Eye (tissue), 1 donor: ENCODE results near the gene WIPI1.
"Not testable (repeated sequence)": the region's sequence is repeated elsewhere in the genome, so short reads cannot be mapped to it uniquely, and the experiment has no call there.

Source experiments
- DNase-seq: peaks from one replicate; pipeline ENCODE4 v3.0.0-alpha.2; 2015

Gene WIPI1

GRCh38 chr17:68435876-68436842 lies 21.1 kb downstream of the WIPI1 start:
- peak; percentile 93 for DNase-seq

DNA sequence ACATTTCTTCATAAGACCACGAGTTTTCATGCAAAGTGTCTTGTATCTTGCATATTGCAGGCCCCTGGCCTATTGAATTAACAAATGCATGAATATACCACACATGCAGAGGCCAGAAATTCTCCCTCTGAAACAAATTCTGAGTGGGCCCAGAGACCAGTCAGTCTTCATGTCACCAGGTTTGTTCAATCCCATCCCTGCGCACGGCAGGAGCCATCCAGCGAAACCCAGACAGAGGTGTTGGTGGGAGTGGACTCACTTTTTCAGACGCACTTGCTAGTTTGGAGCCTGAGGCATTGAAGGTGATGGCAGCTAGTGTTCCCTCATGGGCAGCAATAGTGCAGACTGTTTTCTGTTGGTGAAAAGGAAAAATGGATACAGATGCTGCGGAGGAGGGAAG lies 21.9 kb downstream of the WIPI1 start:
- no peak for DNase-seq

- no peak for DNase-seq
These were observed 23.3 kb downstream of the WIPI1 start for GRCh38 chr17:68433911-68434508.

DNA sequence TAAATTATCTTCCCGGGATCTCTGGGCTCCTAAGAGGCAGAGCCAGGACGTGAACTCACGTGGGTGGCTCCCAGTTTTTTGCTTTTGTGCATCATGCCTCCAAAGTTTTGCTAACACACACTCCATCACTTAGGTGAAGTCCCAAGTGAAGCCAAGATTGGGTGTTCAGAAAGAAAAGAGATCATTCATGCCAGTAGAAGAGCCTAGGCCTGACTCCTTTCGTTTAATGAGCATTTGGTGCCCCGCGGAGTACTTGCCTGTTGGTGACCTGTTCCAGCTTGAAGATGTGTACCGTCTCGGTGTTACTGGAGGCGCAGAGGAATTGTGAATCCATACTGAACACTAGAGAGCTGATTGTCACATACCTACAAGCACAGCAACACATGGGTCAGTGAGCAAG lies 24.1 kb downstream of the WIPI1 start:
- no peak for DNase-seq

- no peak for DNase-seq
These were observed 25.0 kb downstream of the WIPI1 start for GRCh38 chr17:68432086-68432864.

DNA sequence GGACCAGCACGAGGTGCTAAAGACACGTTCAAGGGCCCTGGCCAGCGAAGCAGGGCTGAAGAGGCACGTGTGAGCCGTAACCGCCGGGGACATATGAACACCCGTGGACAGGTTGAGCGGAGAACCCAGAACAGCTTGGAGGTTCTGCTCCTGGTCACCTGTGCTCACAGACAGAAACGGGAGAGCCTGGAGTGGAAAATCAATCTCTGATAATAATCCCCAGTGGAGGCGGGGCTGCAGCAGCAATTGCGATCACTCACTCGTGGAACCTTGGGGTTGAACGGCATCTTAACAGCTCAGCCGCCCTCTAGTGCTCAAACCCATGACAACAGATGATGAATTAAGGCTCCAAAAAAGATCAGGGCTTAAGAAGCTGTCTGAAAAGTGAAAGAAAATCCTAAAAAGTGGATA lies 25.6 kb downstream of the WIPI1 start:
- DNase-seq: peak; percentile 68

DNA sequence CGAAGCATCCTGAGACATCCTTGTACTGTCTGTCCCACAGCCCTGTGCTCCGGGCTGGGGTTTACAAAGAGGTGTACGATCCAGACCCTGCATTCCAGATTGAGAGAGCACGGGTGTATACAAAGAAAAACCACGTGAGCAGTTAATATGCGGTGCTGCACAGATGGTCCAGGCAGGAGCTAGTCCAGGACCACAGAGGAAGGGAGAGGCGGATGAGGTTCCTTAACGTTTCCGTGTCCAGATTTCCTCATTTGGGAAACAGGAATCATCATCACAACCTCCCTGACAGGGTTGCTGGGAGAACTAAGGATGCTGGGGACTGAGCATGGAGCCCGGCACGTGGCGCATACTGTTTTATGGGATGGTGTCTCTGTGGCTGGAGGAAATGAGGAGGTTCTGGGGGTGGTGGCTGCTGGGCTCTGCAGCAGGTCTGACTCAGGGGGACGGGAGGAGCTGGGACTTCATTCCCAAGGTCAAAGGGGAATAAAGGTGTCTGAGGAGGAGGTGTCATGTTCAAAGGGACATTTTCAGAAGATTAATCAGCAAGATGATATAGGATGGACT lies 26.2 kb downstream of the WIPI1 start:
- no peak for DNase-seq

DNA sequence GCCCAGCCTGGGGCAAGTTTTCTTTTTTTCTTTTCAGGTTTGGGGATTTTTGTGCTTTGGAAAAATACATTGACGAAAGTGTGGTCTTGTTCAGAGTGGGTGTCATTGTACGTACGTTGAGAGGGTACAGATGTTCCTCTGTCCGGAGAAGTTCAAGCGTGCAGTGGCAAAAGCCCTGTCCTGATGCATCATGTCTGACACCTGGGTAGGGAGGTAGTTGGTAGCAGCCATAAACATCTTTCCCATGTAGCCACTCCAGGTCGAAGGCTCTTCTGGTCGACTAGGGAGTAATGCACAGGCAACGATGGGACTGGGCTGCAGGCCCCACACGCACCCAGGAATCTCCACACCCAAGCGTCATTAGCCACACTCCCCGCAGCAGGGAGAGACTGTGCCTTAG lies 27.4 kb downstream of the WIPI1 start:
- DNase-seq: no peak

DNA sequence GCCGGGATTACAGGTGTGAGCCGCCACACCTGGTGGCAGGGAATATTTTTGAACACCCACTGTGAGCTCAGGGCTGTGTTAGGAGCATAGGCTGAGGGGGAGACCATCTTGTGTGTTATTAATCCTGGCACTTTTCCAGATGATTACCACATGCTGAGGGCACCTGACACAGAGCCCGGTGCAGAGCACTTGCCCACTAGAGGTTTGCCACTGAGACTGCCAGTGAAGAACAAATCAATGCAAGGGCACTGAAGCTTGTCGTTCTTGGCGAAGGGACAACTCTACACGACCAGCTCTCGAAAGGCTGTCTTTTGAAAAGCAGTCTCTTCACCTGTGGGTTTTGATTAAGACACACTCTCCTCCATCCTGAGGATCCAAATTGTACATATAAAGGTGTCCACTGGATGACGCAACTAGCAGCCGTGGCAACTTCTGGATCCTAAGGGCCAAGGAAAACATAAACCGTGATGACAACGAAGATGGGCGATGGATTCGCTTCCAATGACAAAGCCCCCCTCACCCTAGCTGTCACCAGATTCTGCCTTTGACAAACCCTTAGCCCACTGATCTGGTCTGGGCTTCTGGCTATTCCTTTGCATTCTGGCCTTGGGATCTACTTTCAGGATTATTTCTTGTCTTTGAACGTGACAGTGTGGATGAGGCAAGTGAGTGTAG lies 28.7 kb downstream of the WIPI1 start:
- DNase-seq: no peak

- no peak for DNase-seq
These were observed 29.7 kb downstream of the WIPI1 start for GRCh38 chr17:68427575-68427974.

- no peak for DNase-seq
These were observed 31.3 kb downstream of the WIPI1 start for GRCh38 chr17:68425979-68426378.

DNA sequence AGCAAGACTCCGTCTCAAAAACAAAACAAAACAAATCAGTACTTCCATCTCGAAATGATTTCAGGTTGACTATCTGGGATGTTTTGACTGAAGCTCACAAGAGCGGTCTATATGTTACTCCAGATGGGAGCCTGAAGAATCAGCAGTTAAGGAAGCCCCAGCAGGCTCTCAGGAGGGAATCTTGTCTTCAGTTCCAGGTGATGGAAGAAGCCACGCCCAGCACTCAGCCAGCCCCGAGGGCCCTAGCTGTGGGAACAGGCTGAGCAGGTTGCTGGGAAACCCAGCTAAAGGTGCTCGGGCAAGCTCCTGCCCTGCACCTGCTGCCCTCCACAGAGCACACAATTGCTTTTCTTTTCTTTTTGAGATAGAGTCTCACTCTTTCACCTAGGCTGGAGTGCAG lies 32.4 kb downstream of the WIPI1 start:
- no peak for DNase-seq

GRCh38 chr17:68424203-68424602 lies 33.1 kb downstream of the WIPI1 start:
- no peak for DNase-seq

DNA sequence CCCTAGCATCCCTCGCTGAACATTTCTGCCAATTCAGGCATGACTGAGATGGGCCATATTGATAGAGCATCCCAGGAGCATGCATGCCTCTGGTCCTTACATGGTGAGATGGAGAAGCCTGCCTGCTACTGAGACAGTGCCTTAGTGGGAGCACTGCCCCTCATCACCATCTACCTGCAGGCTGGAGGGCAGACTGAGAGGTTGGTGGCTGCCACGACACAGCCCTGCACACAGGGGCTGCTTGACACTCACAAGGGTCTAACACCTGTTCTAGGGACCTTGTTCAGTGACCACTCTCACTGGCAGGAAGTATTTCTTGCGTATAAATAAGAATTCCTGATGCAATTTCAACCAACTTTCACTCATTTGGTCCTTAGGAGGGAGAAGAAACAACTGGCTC lies 34.0 kb downstream of the WIPI1 start:
- no peak for DNase-seq

DNA sequence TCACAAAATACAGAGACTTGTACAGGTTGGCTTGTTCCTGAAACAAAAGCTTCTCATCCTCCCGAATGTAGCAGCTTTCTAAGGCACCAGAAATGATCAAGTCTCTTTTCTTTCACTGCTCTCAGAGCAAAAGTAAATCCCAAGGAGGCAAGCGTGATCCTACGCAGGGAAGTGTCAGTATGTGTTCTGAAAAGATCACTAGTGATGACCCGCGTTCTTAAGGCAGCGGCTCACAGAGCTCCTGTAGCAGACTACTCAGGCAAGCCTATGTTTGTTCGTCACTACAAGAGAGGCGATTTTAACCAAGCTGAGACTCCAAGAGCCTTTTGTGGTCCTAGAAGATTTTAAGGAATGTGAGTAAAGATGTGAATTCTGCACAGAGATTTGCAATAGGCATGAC lies 34.5 kb downstream of the WIPI1 start:
- DNase-seq: no peak

DNA sequence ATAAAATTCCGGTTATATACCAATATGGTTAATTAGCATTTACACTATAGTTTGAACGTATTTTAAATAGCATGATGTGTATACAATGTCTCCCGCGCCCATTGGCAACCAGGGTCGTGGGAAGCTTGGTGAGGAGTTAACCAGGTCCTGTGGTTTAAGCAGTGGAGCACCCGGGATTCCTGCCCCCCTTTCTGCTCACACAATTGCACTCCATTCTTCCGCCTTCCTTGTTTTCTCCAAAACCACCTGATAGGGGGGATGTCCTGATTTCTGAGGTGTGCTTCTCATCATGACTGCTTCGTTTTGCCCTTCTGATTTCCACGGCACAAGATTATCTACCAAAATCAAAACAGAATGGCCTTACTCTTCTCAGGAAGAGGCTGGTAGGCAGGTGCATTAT lies 35.8 kb downstream of the WIPI1 start:
- DNase-seq: no peak

- no peak for DNase-seq
These were observed 37.2 kb downstream of the WIPI1 start for GRCh38 chr17:68420065-68420464.

DNA sequence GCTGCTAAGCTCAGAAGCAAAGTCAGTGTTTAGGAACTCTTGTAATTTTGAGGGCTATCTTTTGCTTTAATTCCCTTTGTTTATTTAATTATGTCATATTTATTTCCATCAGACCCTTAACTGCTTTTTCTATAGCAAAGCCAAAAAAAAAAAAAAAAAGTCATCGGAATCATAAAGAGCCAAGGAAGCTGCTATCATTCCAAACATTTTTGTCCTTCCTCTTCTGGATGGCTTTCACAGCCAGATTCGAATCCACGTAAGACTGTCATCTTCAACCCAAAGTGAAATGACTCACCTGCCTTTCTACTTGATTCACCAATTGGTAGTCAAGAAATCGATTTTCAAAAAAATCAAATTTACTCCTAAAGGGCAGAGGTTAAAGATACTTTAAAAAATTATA lies 38.4 kb downstream of the WIPI1 start:
- no peak for DNase-seq

DNA sequence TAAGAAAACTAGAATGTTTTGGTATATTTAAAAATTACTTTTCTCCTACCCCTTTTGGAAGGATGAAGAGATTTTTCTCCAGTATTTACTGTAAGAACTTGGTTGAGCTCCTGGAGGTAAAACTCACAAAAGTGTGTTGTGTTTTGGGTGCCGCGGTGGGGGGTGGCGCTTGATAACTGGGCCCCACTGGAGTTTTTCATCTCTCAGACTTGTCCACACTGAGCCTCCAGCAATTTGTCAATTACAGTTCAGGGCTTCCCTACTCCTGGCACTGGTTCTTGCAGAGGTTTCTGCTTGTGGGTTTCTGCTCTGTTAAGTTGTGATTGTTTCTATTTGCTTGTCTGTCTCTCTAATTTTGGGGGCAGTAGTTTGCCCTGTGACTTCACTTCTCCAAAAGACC lies 40.0 kb downstream of the WIPI1 start:
- DNase-seq: no peak

GRCh38 chr17:68414901-68415300 lies 42.4 kb downstream of the WIPI1 start:
- not testable (repeated sequence) for DNase-seq

DNA sequence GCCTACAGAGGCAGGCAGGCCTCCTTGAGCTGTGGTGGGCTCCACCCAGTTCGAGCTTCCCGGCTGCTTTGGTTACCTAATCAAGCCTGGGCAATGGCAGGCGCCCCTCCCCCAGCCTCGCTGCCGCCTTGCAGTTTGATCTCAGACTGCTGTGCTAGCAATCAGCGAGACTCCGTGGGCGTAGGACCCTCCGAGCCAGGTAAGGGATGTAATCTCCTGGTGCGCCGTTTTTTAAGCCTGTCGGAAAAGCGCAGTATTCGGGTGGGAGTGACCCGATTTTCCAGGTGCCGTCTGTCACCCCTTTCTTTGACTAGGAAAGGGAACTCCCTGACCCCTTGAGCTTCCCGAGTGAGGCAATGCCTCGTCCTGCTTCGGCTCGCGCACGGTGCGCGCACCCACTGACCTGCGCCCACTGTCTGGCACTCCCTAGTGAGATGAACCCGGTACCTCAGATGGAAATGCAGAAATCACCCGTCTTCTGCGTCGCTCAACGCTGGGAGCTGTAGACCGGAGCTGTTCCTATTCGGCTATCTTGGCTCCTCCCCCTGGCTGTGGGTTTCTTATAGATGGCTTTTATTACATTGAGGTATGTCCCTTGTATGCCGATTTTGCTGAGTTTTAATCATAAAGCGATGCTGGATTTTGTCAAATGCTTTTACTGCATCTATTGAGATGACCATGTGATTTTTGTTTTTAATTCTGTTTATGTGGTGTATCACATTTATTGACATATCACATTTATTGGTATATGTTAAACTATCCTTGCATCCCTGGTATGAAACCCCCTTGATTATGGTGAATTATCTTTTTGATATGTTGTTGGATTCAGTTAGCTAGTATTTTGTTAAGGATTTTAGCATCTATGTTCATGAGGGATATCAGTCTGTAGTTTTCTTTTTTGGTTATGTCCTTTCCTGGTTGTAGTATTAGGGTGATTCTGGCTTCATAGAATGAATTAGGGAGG lies 43.4 kb downstream of the WIPI1 start:
- peak; percentile 42 for DNase-seq
